Fibroblast of the aortic adventitia (primary cell): ENCODE measurements around the gene ZNF329. TPM values are rescaled to one million over a fixed set of nuclear protein-coding genes. Genes with fewer than 3 reads are reported as not detected.
"Not testable (repeated sequence)": the region's sequence is repeated elsewhere in the genome, so short reads cannot be mapped to it uniquely, and the experiment has no call there.

Source experiments
- DNase-seq: peaks from one replicate; pipeline ENCODE4 v3.0.0-alpha.2; 2010; ENCODE audit warnings: low read depth
- H3K4me3 ChIP-seq: 2 replicates; pipeline ENCODE4 v1.5.1; 2011; ENCODE audit warnings: low read depth, mild to moderate bottlenecking, control low read depth, low read length, moderate library complexity
- CTCF ChIP-seq: IDR thresholded peaks from 2 replicates; pipeline ENCODE4 v1.5.1; 2011; ENCODE audit warnings: mild to moderate bottlenecking, low read length, control low read depth, inconsistent platforms; ENCODE audit not compliant: insufficient read depth
- total RNA-seq: library from RNA; depleted of rRNA; stranded (reverse); fragments of >200 nt; gene quantifications from 2 replicates; pipeline ENCODE4 v1.2.3, GENCODE V29; 2012; ENCODE audit warnings: low replicate concordance

The ZNF329 gene
- total RNA-seq, 1 donor: 13.6 TPM

DNA sequence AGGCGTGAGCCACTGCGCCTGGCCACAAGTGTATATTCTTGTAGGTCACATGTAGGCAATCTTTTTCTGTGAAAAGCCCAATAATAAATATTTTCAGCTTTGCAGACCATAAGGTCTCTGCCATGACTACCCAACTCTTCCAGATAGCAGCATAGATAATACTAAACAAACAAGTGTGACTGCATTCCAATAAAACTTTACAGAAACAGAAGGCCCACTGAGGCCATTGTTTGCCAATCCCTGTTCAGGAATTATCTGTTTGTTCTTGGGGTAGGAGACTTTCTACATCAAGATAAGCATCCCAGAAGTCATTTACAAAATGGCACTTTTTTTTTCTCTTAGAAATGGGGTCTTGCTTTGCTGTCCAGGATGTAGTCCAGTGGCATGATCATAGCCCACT, 2.8 kb upstream of the ZNF329 start:
- TF ChIP-seq CTCF: no peak
- DNase-seq: no peak
- no peak overlapping the region for H3K4me3 ChIP-seq

- DNase-seq, H3K4me3 ChIP-seq: not testable (repeated sequence)
Observed at GRCh38 chr19:58147475-58147874, 3.1 kb downstream of the ZNF329 start.

- no peak overlapping the region for H3K4me3 ChIP-seq
- TF ChIP-seq CTCF: no peak
- no peak for DNase-seq
Observed at GRCh38 chr19:58145849-58146248, 4.7 kb downstream of the ZNF329 start.

GRCh38 chr19:58134244-58134643, 16.3 kb downstream of the ZNF329 start:
- TF ChIP-seq CTCF: no peak
- no peak for DNase-seq
- H3K4me3 ChIP-seq: no peak overlapping the region

DNA sequence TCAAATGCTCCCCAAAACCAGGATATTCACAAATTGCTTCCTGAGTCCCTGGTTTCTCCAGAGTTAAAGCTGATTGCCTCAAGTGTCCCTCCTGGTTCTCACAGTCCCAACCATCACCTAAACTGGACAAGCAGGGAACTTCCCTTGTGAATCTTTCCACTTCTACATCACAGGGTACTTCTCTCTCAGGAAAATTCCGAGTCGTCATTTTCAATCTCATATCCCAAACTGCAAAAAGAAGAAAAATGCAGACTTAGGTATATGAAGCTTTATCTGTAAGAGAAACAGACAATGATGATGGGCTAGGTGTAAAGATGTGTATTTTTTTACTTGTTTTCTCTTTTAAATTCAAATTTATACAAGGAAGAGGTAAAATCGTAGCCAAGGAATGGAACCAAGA, 21.3 kb downstream of the ZNF329 start:
- H3K4me3 ChIP-seq: no peak overlapping the region
- no peak for TF ChIP-seq CTCF
- no peak for DNase-seq

- TF ChIP-seq CTCF: no peak
- H3K4me3 ChIP-seq: no peak overlapping the region
- no peak for DNase-seq
Observed at GRCh38 chr19:58128041-58128685, 22.4 kb downstream of the ZNF329 start.

- no peak for TF ChIP-seq CTCF
- no peak overlapping the region for H3K4me3 ChIP-seq
- DNase-seq: no peak
Observed at GRCh38 chr19:58123354-58123753, 27.2 kb downstream of the ZNF329 start.
